NCI-H82 (cell line): ENCODE data around the gene NEDD4L.

Experiments used
- DNase-seq: peaks from one replicate; lab custom pipeline; 2025; lab: John Stamatoyannopoulos, UW

The NEDD4L gene

GRCh38 chr18:58118536-58118935 lies 74.5 kb downstream of the NEDD4L start:
- no peak for DNase-seq

GRCh38 chr18:58119819-58120218 lies 75.8 kb downstream of the NEDD4L start:
- DNase-seq: peak; percentile 93

DNA sequence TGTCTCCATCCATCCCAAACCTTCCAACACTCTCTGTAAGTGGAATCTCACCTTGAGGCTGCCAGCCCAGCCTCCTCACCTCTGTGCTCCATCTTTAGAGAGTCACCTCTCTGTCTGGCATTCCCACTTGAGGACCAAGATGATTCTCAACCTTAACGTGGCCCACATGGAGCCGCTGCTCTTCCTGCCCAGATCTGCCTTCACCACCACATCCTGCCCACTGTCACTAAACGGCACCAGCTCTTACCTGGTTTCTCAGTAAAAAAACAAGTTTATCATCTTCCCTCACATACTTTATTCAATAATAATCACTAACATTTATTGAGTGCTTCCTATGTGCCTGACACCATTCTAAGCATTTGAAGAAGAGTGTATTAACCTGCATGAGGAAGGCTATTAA lies 80.4 kb downstream of the NEDD4L start:
- DNase-seq: no peak

DNA sequence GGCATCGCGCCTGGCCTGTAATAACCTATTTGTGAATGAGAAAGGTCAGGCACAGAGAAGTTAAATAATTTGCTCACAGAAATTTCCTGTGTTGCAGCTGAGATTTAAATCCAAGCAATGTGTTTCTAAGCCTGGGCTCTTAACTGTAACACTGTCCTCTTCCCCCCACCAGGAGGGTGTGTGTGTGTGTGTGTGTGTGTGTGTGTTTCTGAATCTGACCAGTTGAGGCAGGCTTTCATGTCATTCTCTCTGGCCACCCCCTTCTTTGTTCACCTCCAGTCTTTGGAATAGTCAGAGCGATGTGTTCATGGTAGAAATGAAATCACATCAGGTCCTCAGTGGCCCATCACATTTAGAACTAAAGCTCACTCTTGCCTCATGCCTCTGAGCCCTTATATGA lies 81.2 kb downstream of the NEDD4L start:
- DNase-seq: no peak

DNA sequence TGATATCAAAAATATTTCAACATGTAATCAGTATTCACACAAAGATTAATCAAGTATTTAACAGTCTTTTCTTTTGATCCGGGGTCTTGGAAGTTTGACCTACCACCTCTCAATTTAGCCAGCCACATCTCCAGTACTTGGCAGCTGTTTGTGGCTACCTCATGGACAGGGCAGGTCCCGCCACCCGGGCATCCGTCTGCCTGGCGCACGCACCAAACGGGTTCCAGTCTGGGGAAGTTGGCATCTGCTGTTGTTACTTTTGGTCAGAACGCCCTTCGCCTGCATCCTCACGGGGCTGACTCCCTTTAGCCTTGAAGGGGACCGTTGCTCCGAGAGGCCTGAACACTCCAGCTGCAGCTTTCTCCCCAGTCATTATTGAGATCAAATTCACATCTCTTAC lies 81.7 kb downstream of the NEDD4L start:
- no peak for DNase-seq

- no peak for DNase-seq
Measured at GRCh38 chr18:58128381-58129374, 84.7 kb downstream of the NEDD4L start.

GRCh38 chr18:58132595-58133261 lies 88.7 kb downstream of the NEDD4L start:
- DNase-seq: no peak

DNA sequence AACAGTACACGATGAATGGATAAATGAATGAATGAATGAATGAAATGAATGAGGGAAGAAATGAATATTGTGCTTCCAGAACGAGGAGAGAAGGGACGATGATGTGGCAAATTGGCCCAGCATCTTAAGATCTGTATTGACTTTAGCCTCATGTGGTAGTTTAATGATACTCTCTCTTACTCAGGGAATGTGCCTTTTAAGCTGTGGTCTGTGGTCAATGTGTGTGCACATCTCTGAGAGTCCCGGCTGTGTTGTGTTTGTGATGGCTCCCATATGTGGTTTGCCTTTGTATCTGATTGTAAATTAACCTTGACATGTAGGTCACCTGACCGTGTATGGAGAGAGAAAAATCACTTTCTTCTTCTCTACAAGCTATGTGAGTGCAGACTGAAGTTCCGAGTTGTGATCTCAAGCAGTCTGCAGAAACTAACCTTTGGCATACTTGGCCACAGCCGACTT lies 91.2 kb downstream of the NEDD4L start:
- DNase-seq: peak; percentile 30

DNA sequence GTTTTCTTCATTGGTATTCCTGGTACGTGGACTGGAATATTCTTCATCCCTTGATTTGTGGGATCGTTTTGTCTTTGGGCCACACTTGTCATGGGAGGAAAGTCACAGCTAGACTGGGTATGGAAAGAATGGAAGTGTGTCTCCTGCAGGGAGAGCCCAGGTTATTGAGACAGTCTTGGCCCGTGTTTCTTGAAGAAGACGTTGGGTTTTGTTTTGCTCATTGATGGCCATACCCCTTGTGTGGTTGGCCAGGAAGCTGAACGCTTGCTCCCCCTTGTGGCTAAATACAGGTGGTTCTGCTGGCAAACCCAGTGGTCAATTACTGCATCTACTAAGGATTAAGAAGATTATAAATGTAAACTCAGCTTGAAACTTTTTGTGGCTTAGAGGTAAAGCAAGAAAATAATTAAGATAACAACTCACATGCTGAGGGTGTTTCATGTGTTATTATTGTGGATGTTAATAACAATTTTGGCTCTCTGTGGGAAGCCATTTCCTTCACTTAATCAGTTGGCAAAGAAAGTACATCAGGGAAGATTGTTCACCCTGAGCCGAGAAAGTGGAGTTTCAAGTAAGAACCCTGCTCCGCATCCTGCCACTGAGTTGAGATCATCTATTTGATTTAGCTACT lies 91.8 kb downstream of the NEDD4L start:
- peak; percentile 87 for DNase-seq

DNA sequence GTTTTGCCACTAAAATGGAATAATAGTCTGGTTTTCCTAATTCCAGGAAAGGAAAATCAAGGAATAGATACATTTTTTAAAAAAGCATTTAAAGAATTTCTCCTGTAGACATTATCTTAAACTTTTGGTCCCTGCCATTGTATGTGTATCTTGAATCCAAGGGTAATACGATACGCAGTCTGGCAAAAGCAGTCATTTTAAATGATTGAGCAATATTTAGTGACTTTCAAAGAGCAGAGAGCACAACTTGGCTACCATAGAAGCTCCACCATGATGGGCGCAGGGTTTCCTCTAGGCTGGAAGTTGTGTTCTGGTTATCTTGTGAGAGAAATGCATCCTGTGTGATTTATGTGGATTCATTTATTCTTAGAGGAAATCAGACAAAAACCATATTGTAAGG lies 92.9 kb downstream of the NEDD4L start:
- no peak for DNase-seq

GRCh38 chr18:58139459-58140386 lies 95.7 kb downstream of the NEDD4L start:
- DNase-seq: no peak

DNA sequence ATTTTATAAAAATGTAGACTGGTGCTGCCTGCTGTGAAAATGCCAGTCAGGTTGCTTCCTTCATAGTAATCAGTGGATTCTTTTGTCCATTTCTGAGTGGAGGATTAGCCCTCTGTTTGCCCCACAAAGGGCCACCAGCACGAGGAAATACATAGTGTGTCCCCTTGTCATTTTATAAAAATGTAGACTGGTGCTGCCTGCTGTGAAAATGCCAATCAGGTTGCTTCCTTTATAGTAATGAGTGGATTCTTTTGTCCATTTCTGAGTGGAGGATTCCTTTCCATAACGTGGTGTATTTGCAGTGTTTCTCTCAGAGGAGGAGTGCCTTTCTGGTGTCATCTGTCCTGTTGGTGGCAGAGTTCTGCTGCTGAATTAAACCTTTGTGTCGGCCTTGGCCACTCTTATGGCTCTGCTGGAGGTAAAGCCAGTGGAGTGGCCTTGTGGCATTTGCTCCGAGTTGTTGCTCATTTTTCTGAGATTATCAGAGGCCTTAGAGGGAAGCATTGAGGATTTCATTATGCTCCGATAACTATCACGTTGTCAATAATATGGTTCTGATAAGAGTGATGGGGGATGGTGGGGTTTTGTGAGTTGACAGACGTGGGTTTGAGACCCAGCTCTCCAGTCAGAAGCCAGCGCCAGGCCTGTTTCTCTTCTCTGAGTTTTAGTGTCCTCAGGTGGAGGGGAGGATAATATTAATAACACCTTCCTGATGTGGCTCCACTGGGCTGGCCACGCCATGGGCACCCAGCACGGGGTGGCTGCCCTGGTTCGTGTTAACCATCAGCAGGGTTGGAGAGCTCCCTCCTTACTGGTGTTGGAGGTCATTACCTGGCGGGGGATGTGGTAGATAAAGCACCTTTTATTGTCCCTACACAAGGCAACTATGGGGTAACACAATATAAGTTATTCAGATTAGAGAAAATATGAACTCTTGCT lies 96.6 kb downstream of the NEDD4L start:
- no peak for DNase-seq

DNA sequence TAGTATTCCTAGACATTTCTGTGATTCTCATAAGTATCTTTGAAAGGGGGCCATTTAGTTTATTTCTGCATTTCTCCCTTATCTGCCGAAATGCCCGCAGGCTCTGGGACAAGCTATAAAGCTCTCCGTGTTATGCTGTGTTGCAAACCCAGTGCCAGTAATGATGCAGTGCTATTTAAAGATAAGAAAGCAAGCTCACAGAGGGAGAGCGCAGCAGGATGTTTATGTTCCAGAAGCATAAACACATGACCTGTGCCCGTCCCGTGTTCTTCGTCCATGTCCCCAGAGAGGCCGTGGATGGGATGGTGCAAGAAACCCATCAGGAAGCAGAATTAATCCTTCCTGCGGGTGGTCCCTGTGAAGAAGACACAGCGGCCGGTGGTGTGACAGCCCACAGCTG lies 99.4 kb downstream of the NEDD4L start:
- DNase-seq: no peak

- no peak for DNase-seq
Measured at GRCh38 chr18:58144106-58144505, 100.1 kb downstream of the NEDD4L start.

DNA sequence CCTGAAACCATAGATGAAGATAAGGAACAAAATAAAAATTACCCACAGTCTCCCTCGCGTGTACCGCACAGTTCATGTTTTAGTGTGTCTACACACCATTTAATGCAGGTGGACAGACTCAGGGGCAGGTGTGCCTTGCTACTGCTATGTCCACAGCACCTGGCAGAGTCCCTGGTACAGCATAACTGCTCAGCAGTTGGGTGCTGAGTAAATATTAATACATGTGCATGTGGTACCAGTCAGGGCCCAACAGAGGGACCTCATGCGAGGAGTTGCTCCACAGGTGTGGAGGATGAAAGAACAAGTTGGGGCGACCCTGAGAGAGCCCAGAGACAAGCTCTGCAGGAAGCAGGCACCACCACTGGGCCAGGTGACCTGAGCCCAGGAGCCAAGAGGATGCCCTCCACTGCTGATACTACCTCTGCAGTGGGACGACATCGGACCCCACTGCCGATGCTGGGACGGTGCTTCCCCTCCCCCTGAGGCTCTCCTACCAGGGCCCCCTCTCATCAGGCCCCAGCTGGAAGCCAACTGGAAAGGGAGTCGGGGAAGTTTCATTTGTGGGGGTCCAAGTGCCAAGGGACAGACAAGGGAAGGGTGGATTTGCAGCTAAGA lies 100.8 kb downstream of the NEDD4L start:
- DNase-seq: no peak

DNA sequence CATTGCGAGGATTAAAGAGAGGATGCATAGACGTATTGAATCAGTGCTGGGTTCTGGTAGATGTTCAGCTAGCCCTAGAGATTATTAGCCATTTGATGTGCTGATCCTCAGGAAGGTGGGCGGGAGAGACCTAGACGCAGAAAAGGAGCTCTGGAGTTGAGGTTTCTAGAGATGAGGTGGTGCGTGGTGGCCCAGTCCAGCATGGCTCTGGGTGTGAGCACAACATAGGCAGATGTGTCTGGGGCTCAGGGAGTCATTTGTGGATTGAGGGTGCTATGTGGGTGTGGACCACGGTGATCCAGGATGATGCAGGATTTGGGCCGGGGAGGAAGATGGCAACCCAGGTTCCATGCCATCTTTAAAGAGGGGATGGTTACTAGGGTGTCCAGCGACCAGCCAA lies 102.1 kb downstream of the NEDD4L start:
- no peak for DNase-seq

DNA sequence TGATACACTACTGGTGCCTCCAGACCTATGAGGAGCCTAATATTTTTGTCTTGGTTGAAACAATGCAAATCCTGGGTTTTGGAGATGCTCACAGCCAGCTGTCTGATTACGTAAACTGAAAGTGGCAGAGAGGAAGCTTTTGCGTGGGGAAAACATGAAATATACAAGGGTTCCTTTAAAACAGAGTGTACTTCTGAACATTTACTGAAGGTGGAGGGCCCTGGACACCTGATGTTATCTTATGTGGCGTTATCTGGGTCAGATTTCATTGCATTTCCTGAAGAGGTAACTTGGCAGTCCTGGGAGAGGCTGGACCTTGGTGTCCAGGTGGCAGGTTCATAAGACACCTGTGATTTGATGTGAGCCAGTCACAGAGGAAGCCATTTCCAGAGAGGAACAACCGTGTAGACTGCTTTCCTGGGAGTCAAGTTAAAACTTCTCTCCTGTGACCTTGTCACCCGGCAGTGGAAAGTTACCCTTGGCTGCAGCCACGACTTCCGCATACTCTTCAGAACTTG lies 105.0 kb downstream of the NEDD4L start:
- no peak for DNase-seq

GRCh38 chr18:58150772-58151171 lies 106.7 kb downstream of the NEDD4L start:
- no peak for DNase-seq

DNA sequence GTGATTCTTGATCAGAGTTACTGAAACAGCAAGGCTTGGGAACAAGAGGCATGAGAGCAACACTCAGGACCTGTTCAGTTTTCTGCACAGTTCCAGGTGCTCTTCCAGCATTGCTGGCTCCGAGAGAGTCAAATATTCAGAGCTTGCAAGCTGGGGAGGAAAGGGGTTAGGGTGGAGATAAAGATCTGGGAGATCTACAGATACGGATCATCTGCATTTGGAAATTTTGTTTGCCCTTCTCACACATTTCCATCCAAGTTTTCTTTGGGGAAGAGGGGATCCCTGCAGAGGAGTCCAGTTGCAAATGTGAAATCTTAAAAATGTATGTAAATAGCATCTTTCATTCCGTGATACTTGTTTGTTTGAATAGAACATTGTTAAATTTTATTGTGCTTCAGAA lies 108.2 kb downstream of the NEDD4L start:
- DNase-seq: no peak

GRCh38 chr18:58152891-58153290 lies 108.9 kb downstream of the NEDD4L start:
- no peak for DNase-seq
